Colon (tissue), 2 donors: ENCODE results near the gene GBP6.
"Not testable (repeated sequence)": the region's sequence is repeated elsewhere in the genome, so short reads cannot be mapped to it uniquely, and the experiment has no call there.

Source experiments
- FAIRE-seq: peaks from 2 replicates; lab custom pipeline; 2012; peaks lifted over from hg19 to GRCh38; lab: Jason Lieb, UNC
- donor health status: control.
- donor health status: control.

GBP6 gene

GRCh38 chr1:89373810-89374209 is 10.0 kb downstream of the GBP6 start:
- FAIRE-seq: not testable (repeated sequence)

- FAIRE-seq: no peak
Measured at GRCh38 chr1:89378001-89378400, 14.1 kb downstream of the GBP6 start.

- FAIRE-seq: no peak
Measured at GRCh38 chr1:89381618-89382017, 17.8 kb downstream of the GBP6 start.

GRCh38 chr1:89382479-89382878 is 18.6 kb downstream of the GBP6 start:
- no peak for FAIRE-seq

GRCh38 chr1:89383185-89383584 is 19.3 kb downstream of the GBP6 start:
- no peak for FAIRE-seq

GRCh38 chr1:89390707-89391106 is 26.8 kb downstream of the GBP6 start:
- FAIRE-seq: no peak

- FAIRE-seq: no peak
Measured at GRCh38 chr1:89391686-89392085, 27.8 kb downstream of the GBP6 start.

- no peak for FAIRE-seq
Measured at GRCh38 chr1:89394851-89395250, 31.0 kb downstream of the GBP6 start.

- no peak for FAIRE-seq
Measured at GRCh38 chr1:89396902-89397301, 33.0 kb downstream of the GBP6 start.

- no peak for FAIRE-seq
Measured at GRCh38 chr1:89405275-89405929, 41.5 kb downstream of the GBP6 start.

- no peak for FAIRE-seq
Measured at GRCh38 chr1:89407360-89407759, 43.5 kb downstream of the GBP6 start.

- FAIRE-seq: not testable (repeated sequence)
Measured at GRCh38 chr1:89407768-89408167, 43.9 kb downstream of the GBP6 start.

- no peak for FAIRE-seq
Measured at GRCh38 chr1:89425056-89425455, 61.2 kb downstream of the GBP6 start.

- FAIRE-seq: no peak
Measured at GRCh38 chr1:89429062-89429461, 65.2 kb downstream of the GBP6 start.

GRCh38 chr1:89429681-89430080 is 65.8 kb downstream of the GBP6 start:
- not testable (repeated sequence) for FAIRE-seq

- no peak for FAIRE-seq
Measured at GRCh38 chr1:89433421-89433820, 69.6 kb downstream of the GBP6 start.

GRCh38 chr1:89434058-89434780 is 70.4 kb downstream of the GBP6 start:
- FAIRE-seq: not testable (repeated sequence)
